GM19397 (cell line): ENCODE measurements around the gene SOX8.

Experiments
- ATAC-seq: cut with Tn5 transposase; IDR thresholded peaks from one replicate; pipeline ENCODE4 v1.9.1; 2021; ENCODE audit warnings: mild to moderate bottlenecking, moderate library complexity; ENCODE audit not compliant: unreplicated experiment

SOX8 gene

DNA sequence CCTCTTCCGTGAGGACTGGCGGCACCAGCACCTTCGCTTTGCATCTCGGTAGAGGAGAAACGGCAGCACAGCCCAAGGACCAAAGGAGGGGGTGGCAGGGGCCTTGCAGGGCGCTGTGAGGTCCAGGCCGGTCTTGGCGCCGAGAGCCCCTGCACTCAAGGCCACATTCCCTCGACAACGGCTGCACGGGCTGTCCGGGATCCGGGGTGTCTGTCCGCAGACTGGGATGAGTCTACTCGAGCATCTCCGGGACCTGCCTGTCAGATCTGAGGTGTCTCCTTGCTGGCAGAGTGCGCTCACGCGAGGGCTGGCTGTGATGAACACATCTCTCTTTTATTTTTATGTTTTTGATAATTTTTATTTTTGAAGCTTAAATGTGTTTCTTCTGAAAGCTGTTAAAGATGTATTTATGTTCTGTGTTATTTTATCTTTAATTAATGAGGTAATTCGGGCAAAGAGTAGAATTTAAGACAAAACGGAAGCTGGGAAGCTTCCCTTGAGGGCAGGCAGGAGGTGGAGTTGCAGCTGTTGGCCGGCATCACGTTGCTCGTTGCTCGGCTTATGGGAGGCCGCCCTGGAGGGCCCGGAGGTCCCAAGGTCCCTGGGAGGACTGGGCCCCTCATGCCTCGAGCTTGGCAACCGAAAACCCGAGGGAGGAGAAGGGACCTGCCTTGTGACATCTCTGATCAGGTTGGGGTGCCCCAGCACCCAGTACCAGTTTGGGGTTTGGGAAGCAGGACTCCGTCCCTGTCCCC lies 4.3 kb downstream of the SOX8 start:
- ATAC-seq = no peak

DNA sequence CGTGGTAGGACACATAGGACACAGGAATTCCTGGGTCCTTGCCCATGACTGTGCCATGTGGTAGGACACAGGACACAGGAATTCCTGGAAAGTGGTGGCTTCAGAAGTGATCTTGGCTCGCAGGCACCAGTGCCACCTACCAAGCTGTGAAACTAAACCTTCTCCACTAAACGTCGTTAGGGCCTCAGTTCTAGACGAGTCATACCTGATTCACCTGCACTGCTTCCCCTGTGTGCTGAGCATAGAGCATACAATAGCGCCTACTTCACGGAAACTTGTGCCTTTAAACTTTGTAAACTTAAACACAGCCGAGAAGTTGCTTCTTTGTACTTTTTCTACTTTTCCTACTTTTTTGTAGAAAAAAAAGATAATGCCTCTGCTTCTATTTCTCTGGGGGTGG lies 4.8 kb downstream of the SOX8 start:
- ATAC-seq = no peak

DNA sequence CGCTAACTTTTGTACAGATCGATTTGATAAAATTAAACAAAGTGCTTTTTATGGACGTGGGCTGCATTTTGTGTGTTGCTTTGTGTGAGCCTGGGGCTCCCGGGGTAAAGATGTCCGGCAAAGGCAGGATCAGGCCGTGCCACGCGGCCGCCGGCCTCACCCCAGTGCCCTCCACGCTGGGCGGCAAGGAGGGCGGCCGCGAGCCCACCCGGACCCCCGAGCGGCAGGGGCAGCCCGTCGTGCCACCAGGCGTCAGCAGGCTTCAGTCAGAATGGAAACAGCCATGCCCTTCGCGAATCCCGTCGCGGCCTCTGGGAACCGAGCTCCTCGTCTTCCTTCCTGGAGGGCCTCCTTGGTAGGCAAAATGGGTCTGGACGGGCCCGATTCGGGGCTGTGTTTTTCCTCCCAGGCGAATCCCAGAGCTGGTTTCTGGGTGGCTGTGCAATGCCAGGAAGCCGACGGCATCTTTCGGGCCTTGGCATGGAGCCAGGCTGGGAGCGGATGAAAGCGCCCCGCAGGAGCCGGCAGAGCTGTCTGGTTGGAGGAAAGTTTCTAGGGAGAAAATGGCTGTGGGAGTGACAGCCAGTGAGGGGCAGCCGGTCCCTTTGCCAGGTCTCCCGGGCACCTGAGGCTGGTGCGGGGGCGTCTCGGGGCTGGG lies 5.5 kb downstream of the SOX8 start:
- ATAC-seq = no peak

DNA sequence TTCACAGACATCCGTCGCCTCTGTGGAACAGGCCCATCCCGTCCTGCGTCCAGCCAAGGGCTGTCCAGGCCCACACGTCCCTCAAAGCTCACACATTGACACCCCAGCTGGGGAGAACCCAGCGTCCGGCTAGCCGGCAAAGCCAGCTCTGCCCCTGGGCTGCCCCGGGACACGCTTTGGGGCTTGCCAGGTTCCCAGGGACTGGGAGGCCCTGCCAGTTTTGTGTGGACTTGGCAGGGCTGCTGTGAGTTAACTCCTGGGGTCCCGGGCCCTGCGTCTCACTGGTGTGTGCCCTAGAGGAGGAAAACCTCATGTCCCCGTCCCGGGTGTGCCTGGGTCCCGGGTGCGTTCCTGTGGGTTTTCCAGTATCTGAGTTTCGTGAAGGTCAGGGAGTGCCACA lies 6.3 kb downstream of the SOX8 start:
- no peak for ATAC-seq

DNA sequence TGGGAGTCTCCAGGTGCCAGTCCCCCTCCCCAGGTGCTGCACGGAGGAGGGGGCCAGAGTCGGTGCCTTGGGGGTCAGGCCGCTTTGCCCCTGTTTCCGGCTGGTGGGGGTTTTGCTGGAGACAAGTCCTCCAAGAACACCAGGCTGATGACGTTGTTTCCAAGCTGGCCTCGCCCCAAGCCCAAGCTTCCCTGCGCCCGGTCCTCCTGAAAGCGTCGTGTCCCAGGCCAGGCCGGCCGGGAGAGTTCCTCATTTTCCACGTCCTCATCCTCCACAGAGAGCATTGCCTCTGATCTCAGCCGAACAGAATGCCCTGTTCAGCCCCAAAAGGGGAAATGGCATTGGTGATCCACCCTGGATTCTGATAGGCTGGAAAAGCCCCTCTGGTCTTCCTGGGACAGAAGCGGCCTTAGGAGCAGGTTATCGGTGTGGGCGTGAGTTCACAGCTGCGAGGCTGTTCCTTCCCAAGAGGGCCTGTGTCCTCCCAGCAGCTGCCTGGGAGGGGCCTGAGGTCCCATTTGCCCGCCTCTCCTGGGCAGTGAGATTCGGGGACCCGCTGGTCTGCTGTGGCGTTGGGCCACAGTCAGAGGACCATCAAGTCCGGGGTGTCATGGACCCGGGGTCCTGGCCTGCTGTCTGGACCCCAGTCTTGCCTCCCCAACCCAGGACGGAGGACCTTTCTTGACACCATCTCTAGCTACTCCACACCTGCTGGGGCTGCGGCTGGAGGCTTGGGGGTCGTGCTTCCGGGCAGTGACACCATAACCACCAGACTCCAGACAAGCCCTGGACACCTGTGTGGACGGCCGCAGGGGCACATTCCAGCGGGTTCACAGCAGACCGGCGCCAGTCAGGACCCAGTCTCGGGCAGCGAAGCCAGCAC lies 7.1 kb downstream of the SOX8 start:
- no peak for ATAC-seq

DNA sequence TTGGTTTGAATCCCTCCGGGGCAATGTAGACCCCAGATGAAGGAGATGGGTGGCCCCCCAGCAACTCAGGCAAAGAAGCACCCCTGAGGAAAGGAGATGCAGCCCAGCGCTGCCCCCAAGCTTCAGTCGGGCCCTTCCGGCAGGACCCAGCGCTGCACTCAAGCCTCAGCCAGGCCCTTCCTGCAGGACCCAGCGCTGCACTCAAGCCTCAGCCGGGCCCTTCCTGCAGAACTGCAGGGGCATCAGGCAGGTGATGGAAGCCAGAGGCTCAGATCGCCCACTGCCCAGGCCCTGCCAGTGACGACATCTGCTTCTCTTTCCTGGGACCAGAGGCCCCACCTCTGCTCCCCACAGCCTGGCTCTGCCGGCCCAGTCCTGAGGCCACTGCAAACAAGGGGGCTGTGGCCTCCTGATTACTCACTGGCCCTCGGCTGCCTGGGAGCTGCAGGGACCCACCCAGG lies 7.8 kb downstream of the SOX8 start:
- no peak for ATAC-seq

DNA sequence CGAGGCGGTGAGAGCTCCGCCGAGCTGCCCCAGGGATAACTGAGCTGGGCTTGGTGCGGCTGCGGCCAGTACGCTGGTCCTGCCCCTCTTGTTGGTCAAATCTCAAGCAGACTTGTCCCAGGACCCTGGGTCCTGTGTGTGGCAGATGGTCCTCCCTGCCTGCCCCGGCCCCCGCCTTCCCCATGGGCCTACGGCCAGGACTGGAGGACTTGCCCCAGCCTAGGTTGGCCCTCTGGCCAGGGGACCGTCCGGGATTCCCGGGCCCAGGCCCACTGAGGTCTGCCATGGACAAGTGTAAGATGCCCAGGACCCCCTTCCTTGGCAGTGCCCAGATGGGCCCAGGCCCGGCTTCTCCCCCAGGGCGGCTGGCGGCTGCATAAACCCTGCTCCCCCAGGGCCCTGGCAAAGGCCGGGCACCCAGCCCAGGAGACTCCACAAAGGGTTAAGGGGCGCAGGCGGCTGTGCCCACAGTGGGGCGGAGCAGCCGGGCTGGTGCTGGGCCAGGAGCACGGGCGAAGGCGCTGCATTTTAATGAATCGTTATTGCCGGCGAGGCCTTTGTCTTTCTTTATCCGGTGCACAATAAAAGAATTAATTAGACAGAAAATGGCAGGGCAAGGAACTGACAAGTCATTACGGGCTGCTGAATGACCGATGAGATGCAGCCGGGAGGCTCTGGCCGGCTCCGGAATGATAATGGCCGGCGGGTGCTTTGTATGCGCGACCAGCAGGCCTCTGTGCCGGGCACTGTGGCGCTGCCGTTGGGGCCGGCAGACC lies 9.1 kb downstream of the SOX8 start:
- ATAC-seq = no peak

DNA sequence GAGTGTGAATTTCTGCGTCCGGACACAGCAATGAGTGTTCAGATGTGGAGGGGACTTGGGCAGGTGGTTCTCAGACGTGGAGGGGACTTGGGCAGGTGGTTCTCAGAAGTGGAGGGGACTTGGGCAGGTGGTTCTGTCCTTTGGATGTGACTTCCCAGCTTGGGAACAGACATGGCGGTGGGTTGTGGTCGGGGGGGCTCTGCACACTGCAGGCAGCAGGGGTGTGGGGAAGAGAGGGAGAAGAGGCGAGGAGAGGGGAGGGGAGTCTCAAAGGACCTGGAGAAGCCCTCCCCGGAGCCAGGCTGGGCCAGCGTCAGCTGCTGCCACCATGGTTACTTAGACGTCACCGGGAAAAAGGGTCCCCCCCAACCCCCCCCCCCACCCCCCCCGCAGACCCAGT lies 9.8 kb downstream of the SOX8 start:
- no peak for ATAC-seq

DNA sequence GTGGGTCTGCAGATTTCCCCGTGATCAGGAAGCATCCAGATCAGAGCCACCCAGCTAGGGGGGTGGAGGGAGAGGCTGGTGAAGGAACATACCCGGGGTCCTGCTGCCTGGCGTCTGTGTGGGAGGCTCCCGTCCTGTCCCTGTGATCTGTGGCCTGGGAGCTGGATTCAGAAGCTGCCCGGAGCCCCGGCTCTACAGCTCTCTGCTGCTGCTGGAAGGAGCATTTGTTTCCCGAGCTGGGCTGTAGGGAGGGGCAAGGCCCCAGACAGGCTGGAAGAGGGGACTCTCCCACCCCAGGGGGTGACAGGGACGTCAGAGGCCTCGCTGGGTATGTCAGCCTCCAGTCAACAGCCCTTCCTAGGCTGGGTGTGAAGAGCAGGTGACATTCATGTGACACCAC lies 10.2 kb downstream of the SOX8 start:
- ATAC-seq = no peak

DNA sequence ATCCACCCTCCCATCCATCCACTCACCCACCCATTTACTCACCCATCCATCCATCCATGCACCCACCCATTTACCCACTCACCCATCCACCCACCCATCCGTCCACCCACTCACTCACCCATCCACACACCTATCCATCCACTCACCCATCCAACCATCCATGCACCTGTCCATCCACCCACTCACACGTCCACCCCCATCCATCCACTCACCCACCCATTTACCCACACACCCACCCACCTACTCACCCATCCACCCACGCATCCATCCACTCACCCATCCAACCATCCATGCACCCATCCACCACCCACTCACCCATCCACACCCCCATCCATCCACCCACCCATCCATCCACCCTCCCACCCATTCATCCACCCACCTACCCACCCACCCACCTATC lies 12.2 kb downstream of the SOX8 start:
- no peak for ATAC-seq

DNA sequence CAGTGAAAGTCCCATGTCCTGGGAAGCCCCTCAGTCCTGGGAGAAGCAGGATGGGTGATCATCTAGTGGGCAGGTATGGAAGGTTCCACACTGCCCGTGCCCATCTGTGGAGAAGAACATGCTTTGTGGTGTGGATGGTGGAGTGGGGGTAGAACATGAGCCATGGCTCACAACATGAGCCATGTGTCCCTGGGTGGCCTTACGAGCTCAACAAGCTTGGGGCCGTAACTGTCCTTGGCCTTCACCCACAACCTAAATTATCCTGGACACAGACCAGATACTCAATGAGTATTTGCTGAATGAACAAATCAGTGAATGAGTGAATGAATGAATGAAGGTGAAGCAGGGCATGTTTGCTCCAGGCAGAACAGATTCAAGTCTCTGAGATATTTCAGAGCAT lies 13.5 kb downstream of the SOX8 start:
- ATAC-seq = no peak

DNA sequence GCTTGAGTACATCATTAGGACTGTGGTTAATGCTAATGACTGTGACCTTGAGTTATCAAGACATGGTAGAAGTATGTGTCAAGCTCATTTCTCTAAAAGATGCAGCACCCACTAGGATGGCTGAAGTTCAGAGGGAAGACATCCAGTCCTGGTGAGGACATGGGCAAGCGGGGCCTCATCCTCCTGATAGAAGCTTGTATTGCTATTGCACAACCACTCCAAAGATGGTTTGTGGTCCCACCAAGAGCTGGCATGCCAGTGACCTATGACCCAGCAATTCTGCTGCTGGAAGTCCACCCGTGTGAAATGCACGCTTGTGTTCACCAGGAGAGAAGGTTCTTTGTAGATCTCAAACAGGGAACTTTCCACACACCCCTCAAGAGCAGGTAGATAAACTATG lies 14.2 kb downstream of the SOX8 start:
- ATAC-seq = no peak

DNA sequence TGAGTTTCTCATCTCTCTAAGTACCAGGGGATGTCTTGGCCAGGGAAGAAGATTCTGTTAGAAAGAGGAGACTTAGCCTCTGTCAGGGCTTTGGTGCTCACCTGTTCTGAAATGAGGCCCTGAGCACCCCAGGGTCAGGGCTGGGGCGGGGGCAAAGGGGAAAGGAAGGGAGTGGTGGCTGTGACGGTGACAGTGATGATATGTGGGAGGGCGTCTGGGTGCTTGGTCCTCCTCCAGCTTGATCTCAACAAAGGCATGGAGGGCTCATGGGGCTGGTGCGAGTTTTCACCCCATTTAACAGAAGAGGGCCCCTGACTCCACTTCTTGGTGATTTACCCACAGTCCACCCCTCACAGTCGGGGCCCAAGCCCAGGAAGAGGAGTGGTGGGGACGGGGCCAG lies 15.1 kb downstream of the SOX8 start:
- no peak for ATAC-seq

DNA sequence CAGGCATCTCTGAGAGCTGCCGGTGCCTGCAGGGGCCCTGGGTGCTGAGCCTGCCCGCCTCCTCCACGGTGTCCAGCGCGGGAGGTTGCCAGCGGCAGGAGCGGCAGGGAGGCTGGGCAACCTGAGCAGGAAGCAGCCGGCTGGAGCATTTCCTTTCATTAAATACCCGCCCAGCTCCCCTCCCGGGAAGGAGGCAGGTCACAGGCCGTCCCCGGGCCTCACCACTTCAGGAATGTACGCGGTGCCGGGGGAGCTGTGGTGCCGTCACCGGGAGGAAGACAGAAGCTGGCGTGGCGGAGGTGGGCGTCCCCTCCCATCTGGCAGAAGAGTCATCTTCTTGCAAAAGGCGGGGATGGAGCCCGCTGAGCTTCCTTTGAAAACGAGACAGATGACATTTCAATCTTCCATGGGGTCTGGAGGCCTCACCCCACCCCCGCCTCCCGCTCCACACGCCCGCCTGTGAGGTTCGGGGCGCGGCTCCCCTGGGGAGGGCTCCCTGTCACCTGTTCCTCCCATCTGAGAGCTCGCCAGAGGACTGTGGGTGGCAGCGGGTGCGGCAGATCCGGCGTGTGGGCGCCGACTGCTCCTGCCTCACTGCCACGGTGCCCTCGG lies 16.0 kb downstream of the SOX8 start:
- no peak for ATAC-seq

DNA sequence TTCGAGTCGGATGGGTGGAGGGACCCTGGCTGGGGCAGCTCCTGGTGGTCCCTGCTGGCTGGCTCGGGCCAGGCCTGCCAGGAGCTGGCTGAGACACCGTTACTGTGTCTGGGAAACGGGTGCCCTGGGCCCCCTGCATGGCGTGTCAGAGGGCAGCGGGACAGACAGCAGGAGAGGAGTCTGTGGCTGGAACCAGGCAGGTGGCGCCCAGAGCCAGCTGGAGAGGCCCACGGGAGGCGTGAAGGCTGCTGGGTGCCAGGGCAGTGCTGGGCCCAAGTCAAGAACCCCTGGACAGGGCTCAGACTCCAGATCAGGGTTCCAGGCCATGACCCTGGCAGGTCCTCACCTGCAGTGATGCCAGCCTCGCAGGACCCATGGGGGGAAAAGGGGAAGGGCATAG lies 16.6 kb downstream of the SOX8 start:
- no peak for ATAC-seq

DNA sequence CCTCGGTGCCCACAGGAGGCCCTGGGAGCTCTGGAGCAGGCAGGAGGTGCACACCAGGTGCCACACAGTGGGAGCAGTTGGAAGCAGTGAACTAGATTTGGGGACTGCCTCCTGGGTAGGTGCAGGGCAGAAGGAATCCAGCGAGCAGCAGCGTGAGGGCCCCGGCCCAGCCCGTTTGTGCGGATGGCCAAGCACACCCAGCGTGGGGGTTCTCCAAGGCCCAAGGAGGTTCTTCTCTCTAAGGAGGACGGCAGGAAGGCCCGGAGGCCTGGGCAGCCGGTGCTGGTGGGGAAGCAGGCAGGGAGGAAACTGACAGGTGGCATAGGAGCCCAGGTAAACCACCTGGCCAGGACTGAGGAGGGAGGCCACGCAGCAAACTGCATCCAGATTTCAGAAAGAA lies 17.0 kb downstream of the SOX8 start:
- no peak for ATAC-seq

DNA sequence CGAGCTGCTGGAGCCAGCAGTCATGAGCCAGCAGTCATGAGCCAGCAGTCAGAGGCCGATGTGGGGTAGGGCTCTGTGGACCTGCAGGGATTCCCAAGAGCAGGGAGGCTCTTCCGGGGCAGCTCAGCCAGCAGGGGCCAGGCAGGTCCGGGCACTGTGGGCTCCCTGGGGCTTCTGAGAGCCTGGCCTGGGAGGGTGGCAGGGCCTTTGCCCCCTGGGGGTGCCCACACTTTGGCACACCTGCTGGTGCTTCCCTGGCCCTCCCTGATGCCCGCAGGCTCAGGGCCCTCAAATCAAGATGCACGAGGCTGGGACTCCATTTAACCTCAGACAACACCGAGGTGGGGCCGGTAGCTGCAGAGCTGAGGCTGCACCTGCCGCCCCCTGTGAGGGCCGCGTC lies 18.1 kb downstream of the SOX8 start:
- no peak for ATAC-seq

DNA sequence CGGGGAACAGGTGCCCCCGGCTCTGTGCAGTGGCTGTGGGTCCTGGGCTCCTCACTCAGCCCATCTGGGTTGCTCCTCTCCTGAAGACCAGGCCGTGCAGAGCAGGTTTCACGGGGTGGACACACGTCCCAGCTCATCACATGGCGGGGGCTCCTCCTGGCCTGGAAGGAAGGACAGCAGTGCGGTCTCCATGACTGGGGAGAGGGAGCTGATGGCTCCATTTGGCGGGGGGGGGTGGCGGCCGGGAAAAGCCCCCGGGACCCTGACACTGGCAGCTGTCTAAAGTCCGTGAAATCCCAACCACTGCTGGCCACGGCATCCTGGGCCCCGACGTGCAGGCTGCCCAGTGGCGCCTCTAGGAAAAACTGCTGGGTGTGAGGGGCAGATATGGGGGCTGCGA lies 19.0 kb downstream of the SOX8 start:
- ATAC-seq = no peak

DNA sequence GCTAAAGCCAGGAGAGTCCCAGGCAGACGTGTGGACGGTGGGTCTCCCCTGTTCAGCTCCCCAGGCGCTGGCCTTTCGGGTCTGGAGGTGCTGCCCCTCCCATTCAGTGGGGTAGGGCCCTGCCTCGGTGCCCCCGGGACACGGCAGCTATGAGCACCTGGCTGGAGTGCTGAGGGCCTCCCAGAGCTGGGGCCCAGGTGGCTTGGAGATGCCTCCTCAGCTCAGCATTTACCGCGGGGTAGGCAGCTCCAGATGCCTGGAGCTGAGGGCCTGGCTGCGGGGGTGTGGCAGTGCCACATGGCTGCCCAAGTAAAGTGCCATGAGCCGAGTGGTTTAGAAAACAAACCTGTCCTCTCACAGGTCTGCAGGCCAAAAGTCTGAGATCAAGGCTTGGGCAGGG lies 19.5 kb downstream of the SOX8 start:
- no peak for ATAC-seq

DNA sequence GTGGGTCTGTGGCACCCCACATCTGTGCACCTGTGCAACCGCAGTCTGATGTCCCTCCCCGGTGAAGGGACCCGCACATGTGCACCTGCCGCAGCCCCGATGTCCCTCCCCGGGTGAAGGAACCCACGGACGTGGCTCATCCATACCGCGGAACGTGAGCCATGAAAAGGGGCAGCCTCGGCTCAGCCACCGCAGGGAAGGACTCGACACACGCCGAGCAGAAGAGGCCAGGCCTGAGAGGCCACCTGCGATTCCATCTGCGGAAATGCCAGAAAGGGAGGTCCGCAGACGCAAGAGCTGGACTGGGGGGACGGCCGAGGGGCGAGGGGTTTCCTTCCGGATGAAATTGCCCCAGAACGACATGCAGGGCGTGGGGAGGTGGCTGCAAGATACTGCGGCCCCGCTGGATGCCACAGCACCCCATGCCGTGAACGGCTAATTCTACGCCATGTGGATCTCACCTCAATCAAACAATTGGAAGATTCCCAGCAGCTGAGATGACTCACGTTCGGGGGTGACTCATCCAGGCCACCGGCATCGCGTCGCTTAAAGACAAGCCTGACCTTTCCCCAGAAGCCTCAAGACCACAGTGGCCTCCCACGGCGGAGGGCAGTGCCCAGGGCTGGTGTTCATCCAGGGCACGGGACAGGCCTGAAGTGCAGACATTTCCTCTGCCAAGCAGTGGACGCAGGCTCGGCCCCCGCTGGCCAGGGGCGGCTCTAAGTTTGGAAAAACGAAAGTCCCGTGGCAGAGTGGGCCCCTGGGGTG lies 21.0 kb downstream of the SOX8 start:
- ATAC-seq = no peak
